D341Med (cell line): Measurements from ENCODE around the gene ZC3H13.

Experiments
- DNase-seq: peaks from one replicate; pipeline ENCODE4 v3.0.0; 2012; ENCODE audit warnings: low spot score

The ZC3H13 gene

GRCh38 chr13:46063292-46063691 lies 10.7 kb upstream of the ZC3H13 start:
- no peak for DNase-seq

- no peak for DNase-seq
Measured at GRCh38 chr13:46062185-46062584, 9.6 kb upstream of the ZC3H13 start.

GRCh38 chr13:46059405-46059804 lies 6.9 kb upstream of the ZC3H13 start:
- DNase-seq, result no peak

GRCh38 chr13:46058268-46058667 lies 5.7 kb upstream of the ZC3H13 start:
- DNase-seq, result no peak

GRCh38 chr13:46057256-46058015 lies 4.9 kb upstream of the ZC3H13 start:
- no peak for DNase-seq

GRCh38 chr13:46053162-46054012 lies 841 bp upstream of the ZC3H13 start:
- DNase-seq, result no peak

GRCh38 chr13:46051968-46052318 lies 603 bp downstream of the ZC3H13 start:
- DNase-seq, result no peak

GRCh38 chr13:46050771-46051170 lies 1.8 kb downstream of the ZC3H13 start:
- DNase-seq, result no peak

GRCh38 chr13:46045424-46045823 lies 7.1 kb downstream of the ZC3H13 start:
- DNase-seq, result no peak

GRCh38 chr13:46043647-46044046 lies 8.9 kb downstream of the ZC3H13 start:
- no peak for DNase-seq

GRCh38 chr13:46041419-46041839 lies 11.1 kb downstream of the ZC3H13 start:
- DNase-seq, result no peak

- no peak for DNase-seq
Measured at GRCh38 chr13:46040763-46041162, 11.8 kb downstream of the ZC3H13 start.

GRCh38 chr13:46039411-46040182 lies 12.9 kb downstream of the ZC3H13 start:
- DNase-seq, result no peak

GRCh38 chr13:46038296-46038695 lies 14.2 kb downstream of the ZC3H13 start:
- no peak for DNase-seq

GRCh38 chr13:46035066-46035465 lies 17.5 kb downstream of the ZC3H13 start:
- no peak for DNase-seq

- no peak for DNase-seq
Measured at GRCh38 chr13:46032341-46032740, 20.2 kb downstream of the ZC3H13 start.

- DNase-seq, result no peak
Measured at GRCh38 chr13:46031581-46032263, 20.8 kb downstream of the ZC3H13 start.

- DNase-seq, result no peak
Measured at GRCh38 chr13:46025157-46025556, 27.4 kb downstream of the ZC3H13 start.

GRCh38 chr13:46022481-46022880 lies 30.1 kb downstream of the ZC3H13 start:
- DNase-seq, result no peak

- DNase-seq, result no peak
Measured at GRCh38 chr13:46016216-46016615, 36.3 kb downstream of the ZC3H13 start.

- DNase-seq, result no peak
Measured at GRCh38 chr13:46015366-46015765, 37.2 kb downstream of the ZC3H13 start.

GRCh38 chr13:46012404-46012803 lies 40.1 kb downstream of the ZC3H13 start:
- DNase-seq, result no peak
